Measurements from ENCODE around the gene ULBP2.

GRCh38 chr6:149935246-149935645 lies 6.6 kb upstream of the ULBP2 start:
- no peak for TF ChIP-seq CTCF (IDR thresholded peaks at IDR 0.05)
- no peak for TF ChIP-seq POLR2A (IDR thresholded peaks at IDR 0.05)
